Natural killer cell treated with Interleukin-12 subunit alpha and Interleukin-12 subunit beta and Interleukin-15 and Interleukin-18, amount 100 ng/mL, for 72 hours (primary cell): Measurements from ENCODE around the gene ELK3. TPM values are rescaled to one million over a fixed set of nuclear protein-coding genes. Genes with fewer than 3 reads are reported as not detected.
A peak's percentile ranks its signal among the peaks of the same experiment; 100 is the strongest.

ENCODE experiments used
- ATAC-seq, 2 donors: fragments of 150-1000 bp; cut with Tn5 transposase in 1 of 2; sonication (Bioruptor Pico), chemical (Tn5 transposase) in 1 of 2; 2 replicates each; pipeline ENCODE4 v1.10.0; 2021
- DNase-seq: peaks from one replicate; pipeline ENCODE4 v3.0.0; 2022; ENCODE audit warnings: low spot score
- H3K27ac Mint-ChIP-seq, 2 donors: 1 replicate in 1 of 2; 2 replicates in 1 of 2; pipeline ENCODE4 v1.8.0; 2022; ENCODE audit warnings: mixed read lengths in 2 of 2, mild to moderate bottlenecking in 1 of 2, moderate library complexity in 1 of 2
- H3K27me3 Mint-ChIP-seq, 2 donors: 1 replicate in 1 of 2; 2 replicates in 1 of 2; pipeline ENCODE4 v1.8.0; 2022; ENCODE audit warnings: mixed read lengths in 2 of 2
- H3K36me3 Mint-ChIP-seq: one replicate; pipeline ENCODE4 v1.8.0; 2022; ENCODE audit warnings: mixed read lengths
- H3K4me1 Mint-ChIP-seq, 2 donors: 1 replicate in 1 of 2; 2 replicates in 1 of 2; pipeline ENCODE4 v1.8.0; 2022; ENCODE audit warnings: low read depth in 2 of 2, mixed read lengths in 2 of 2, mild to moderate bottlenecking in 1 of 2
- H3K4me3 Mint-ChIP-seq: one replicate; pipeline ENCODE4 v1.8.0; 2022; ENCODE audit warnings: mixed read lengths
- H3K9me3 Mint-ChIP-seq: 2 replicates; pipeline ENCODE4 v1.8.0; 2022; ENCODE audit warnings: mixed read lengths
- total RNA-seq, 2 donors: library from RNA; stranded (reverse); gene quantifications; one replicate each; pipeline ENCODE4 v1.2.3, GENCODE V29; 2022

The ELK3 gene
- total RNA-seq, 2 donors from 2014 or later, result 16.0 to 21.6 TPM

- H3K36me3 Mint-ChIP-seq, result peaks cover 16% of the 10 kb centered on the region
- DNase-seq (no peak), ATAC-seq (no peak)
- H3K4me1 Mint-ChIP-seq, result peaks cover 19 to 39% of the 10 kb centered on the region in 2 donors
- H3K27ac Mint-ChIP-seq, result no peak overlapping the region
- H3K27me3 Mint-ChIP-seq, result no peaks in the 10 kb centered on the region
- H3K9me3 Mint-ChIP-seq, result no peaks in the 10 kb centered on the region
- no peak overlapping the region for H3K4me3 Mint-ChIP-seq
These were observed 31.8 kb downstream of the ELK3 start for GRCh38 chr12:96225994-96226399.

DNA sequence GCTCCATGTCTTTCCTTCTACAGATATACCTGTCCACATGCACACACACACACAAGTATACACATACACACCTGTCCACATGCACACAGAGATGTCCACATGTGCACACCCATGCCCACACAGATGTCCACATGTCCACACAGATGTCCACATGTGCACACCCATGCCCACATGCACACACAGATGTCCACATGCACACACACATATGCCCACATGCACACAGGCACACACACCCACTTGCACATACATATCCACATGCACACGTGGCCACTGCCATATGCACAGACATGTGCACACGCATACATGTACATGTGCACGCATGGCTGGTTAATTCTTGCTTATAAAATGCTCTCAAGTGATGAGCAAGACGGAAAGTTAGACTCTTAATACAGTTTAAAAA is 32.2 kb downstream of the ELK3 start:
- Mint-ChIP-seq H3K4me1 (peaks cover 19 to 39% of the 10 kb centered on the region in 2 donors), H3K27me3 (no peaks in the 10 kb centered on the region), H3K9me3 (no peaks in the 10 kb centered on the region), H3K36me3 (peaks cover 16% of the 10 kb centered on the region), H3K27ac (no peak overlapping the region), H3K4me3 (peak overlapping the region; percentile 18)
- ATAC-seq (no peak), DNase-seq (no peak)

DNA sequence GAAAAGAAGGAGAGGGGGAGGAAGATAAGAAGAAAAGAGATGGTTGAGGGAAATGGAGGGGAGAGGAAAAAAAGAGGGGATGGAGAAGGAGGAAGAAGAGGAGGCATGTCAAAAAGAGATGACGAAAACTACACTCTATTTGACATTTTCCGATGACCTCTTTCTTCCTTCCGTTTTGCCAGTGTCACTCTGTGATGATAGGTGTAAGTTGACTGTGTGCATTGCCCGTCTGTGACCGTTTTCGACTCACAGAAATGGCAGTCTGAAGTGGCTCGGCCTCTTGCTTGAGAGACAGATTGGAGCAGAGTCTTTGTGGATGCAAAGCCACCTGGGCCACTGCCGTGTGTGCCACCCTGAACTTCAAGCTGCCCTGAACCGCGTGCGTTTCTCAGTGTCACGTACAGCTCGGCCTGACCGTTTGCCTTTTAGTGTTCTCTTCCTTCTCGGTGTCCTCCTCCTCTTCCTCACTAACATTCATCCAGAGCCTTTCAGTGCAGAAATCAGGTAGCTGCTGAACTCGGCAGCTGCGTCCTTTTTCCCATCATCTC is 32.7 kb downstream of the ELK3 start:
- peaks cover 16% of the 10 kb centered on the region for H3K36me3 Mint-ChIP-seq
- H3K4me3 Mint-ChIP-seq, result peak overlapping the region; percentile 56
- peak overlapping the region in 1 of 2 donors; percentile 86 for H3K27ac Mint-ChIP-seq
- H3K9me3 Mint-ChIP-seq, result no peaks in the 10 kb centered on the region
- peaks cover 19 to 39% of the 10 kb centered on the region in 2 donors for H3K4me1 Mint-ChIP-seq
- DNase-seq, result no peak
- no peaks in the 10 kb centered on the region for H3K27me3 Mint-ChIP-seq
- no peak for ATAC-seq

- peak; percentile 89 to 96 for ATAC-seq
- no peaks in the 10 kb centered on the region for H3K27me3 Mint-ChIP-seq
- DNase-seq, result no peak
- H3K9me3 Mint-ChIP-seq, result no peaks in the 10 kb centered on the region
- peak overlapping the region; percentile 56 for H3K4me3 Mint-ChIP-seq
- H3K27ac Mint-ChIP-seq, result peak overlapping the region; percentile 65 to 86
- H3K36me3 Mint-ChIP-seq, result peaks cover 12% of the 10 kb centered on the region
- peaks cover 21 to 39% of the 10 kb centered on the region in 2 donors for H3K4me1 Mint-ChIP-seq
These were observed 33.4 kb downstream of the ELK3 start for GRCh38 chr12:96227365-96228106.

DNA sequence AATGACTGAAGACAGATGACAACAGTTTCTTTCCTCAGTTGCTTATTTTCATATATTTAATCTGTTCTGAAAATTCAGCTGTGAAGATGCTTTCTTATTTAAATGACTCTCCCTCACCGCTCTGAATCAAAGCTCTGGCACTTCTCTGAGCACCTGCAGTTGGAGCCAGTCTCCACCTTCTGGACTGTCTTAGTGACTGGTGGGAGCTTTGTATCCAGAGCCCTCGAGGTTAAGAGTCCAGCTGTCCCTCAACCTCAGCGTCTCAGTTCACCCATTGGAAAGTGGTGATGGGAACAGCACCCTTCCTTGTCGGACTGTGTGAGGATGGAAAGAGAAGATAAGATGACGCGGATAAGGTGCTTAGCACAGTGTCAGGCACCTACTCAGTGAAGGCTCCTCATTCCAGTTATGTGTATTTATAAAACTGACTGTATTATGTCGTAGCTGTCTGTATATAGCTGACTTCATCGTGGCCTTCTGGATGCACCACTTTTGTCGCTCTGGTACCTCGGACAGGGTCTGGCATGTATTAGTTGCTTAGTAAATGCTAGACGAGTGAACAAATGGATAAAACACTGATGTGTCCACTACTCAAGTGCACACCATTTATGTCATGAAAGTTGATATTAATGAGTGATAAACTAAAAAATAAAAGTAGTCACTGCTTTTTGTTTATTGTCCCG is 34.5 kb downstream of the ELK3 start:
- ATAC-seq (no peak), DNase-seq (no peak)
- peak overlapping the region in 1 of 2 donors; percentile 86 for H3K27ac Mint-ChIP-seq
- H3K36me3 Mint-ChIP-seq, result peaks cover 8% of the 10 kb centered on the region
- no peak overlapping the region for H3K4me3 Mint-ChIP-seq
- H3K4me1 Mint-ChIP-seq, result peaks cover 21 to 34% of the 10 kb centered on the region in 2 donors
- no peaks in the 10 kb centered on the region for H3K27me3 Mint-ChIP-seq
- H3K9me3 Mint-ChIP-seq, result no peaks in the 10 kb centered on the region

- H3K27ac Mint-ChIP-seq, result no peak overlapping the region
- no peak overlapping the region for H3K4me3 Mint-ChIP-seq
- no peaks in the 10 kb centered on the region for H3K36me3 Mint-ChIP-seq
- no peak for DNase-seq
- no peak for ATAC-seq
- H3K9me3 Mint-ChIP-seq, result no peaks in the 10 kb centered on the region
- no peaks in the 10 kb centered on the region for H3K27me3 Mint-ChIP-seq
- H3K4me1 Mint-ChIP-seq, result peaks cover 29 to 37% of the 10 kb centered on the region in 2 donors
These were observed 36.5 kb downstream of the ELK3 start for GRCh38 chr12:96230646-96231045.

DNA sequence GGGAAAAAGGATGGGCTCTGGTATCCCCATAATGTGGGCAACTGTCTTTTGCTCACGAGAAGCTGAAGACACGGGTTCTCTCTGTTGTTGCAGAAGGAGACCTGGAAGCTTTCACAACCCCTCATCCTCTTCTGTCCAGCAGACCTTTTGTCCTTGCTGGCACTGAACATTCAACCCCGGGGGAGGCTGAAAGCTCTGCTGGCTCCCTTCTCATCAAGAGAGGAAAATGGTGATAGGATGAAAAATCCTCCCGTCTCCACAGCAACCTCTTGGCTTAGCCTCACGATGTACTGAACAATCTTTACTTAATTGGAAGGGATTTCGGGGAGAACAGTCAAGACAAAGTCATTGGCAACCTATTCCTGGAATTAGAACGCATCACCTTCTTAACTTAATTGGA is 39.0 kb downstream of the ELK3 start:
- no peaks in the 10 kb centered on the region for H3K27me3 Mint-ChIP-seq
- DNase-seq (no peak), ATAC-seq (no peak)
- no peak overlapping the region for H3K27ac Mint-ChIP-seq
- no peaks in the 10 kb centered on the region for H3K9me3 Mint-ChIP-seq
- H3K36me3 Mint-ChIP-seq, result no peaks in the 10 kb centered on the region
- H3K4me3 Mint-ChIP-seq, result no peak overlapping the region
- H3K4me1 Mint-ChIP-seq, result peaks cover 36 to 37% of the 10 kb centered on the region in 2 donors

DNA sequence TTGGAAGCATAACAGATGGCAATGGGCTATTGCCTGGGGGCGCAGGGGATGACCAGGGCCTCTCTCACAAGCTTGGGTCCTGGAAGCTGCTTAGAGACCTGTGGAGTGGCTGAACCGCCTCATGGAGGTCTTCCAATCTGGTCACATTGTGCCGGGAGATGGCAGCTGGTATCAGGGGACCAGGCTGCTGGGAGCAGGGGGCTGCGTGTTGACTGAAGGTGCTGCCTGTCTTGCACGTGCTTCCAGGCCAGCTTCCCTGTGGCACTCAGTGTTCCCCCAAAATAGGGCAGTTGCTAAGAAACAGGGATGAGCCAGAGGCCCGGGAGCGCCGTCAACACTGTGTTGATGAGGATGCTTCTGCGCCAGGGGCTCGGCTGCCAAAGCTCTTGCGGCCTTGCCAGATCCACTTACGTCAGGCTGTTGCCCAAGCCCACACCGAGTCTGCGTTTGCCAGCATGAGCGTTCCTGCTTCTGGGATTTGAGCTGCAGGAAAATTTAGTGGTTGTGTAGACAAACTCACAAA is 39.8 kb downstream of the ELK3 start:
- no peaks in the 10 kb centered on the region for H3K36me3 Mint-ChIP-seq
- H3K27me3 Mint-ChIP-seq, result no peaks in the 10 kb centered on the region
- peaks cover 34 to 43% of the 10 kb centered on the region in 2 donors for H3K4me1 Mint-ChIP-seq
- ATAC-seq, result no peak
- DNase-seq, result no peak
- no peak overlapping the region for H3K4me3 Mint-ChIP-seq
- no peak overlapping the region for H3K27ac Mint-ChIP-seq
- no peaks in the 10 kb centered on the region for H3K9me3 Mint-ChIP-seq

DNA sequence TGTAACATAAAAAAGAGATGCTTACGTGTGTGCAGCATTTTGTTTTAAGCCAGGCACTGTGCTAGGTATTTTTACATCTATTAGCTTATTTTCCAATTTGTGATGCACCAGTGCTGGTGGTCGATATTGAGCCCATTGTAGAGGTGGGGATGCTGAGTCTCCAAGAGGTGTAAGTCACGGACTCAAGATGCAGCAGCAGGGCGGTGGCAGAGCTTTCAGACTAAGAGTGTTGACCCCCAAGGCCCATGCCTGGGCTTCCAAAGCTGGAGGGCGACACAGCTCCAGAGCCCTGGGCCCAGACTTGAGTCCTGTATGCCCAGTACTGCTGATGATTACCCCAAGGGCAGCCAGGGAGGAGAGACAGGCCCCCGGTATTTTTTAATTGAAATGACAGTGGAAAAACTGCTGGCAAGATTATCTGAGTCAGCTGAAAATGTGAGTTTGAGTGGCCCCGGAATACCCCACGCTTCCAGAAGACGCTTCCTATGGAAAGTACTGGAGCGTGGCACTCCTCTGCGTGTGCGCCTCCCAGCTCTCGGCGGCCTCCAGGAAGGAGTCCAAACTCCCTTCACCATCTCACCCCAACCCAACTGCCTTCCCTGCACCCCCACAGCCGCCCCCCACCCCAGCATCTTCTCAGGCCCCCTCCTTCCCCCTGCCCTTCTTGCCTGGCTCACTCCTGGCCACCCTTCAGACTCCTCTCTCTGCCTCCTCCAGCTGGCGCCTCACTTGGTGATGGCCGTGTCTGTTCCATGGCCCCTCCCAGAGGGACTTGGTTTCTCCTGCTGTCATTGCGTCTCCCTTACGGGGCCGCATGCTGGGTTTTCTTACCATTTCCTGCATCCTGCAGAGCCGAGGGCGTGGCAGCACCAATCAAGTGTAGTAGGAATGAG is 40.7 kb downstream of the ELK3 start:
- no peaks in the 10 kb centered on the region for H3K9me3 Mint-ChIP-seq
- H3K36me3 Mint-ChIP-seq, result no peaks in the 10 kb centered on the region
- no peak for DNase-seq
- no peak overlapping the region for H3K4me3 Mint-ChIP-seq
- no peaks in the 10 kb centered on the region for H3K27me3 Mint-ChIP-seq
- H3K4me1 Mint-ChIP-seq, result peaks cover 40 to 49% of the 10 kb centered on the region in 2 donors
- H3K27ac Mint-ChIP-seq, result peak overlapping the region in 1 of 2 donors; percentile 21
- ATAC-seq, result no peak

- H3K36me3 Mint-ChIP-seq, result no peaks in the 10 kb centered on the region
- DNase-seq, result no peak
- ATAC-seq, result no peak
- H3K4me3 Mint-ChIP-seq, result no peak overlapping the region
- H3K27me3 Mint-ChIP-seq, result no peaks in the 10 kb centered on the region
- peaks cover 46 to 55% of the 10 kb centered on the region in 2 donors for H3K4me1 Mint-ChIP-seq
- no peaks in the 10 kb centered on the region for H3K9me3 Mint-ChIP-seq
- H3K27ac Mint-ChIP-seq, result peak overlapping the region in 1 of 2 donors; percentile 21
These were observed 41.3 kb downstream of the ELK3 start for GRCh38 chr12:96235484-96235826.

DNA sequence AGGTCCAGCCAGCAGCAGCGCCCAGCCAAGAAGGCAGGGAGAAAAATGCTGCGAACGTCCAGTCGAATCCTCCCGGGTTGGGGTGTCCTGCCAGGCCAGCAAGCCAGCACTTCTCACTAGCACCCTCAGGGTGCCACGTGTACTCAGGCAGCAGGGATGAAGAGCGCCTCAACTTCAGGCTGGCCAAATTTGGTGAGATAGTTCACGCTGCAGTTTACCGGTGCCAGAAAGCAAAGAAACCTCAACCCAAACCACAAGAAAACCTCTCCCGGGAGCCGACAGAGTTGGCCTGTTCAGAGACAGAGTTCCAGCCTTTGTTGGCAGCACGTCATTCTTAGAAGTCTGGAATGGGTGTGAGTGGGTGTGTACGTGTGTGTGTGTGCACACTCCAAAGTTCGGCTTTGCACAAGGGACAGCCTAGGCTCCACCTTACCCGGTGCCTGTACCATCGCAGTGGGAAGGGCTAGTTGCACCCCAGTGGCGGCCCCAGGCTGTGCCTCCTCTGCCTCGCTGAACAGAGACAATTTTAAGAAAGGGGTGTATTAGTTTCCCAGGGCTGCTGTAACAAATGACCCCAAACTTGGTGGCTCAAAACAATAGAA is 42.1 kb downstream of the ELK3 start:
- Mint-ChIP-seq H3K27ac (peak overlapping the region; percentile 36 to 60), H3K4me3 (peak overlapping the region; percentile 41), H3K9me3 (no peaks in the 10 kb centered on the region), H3K36me3 (no peaks in the 10 kb centered on the region), H3K4me1 (peaks cover 52 to 64% of the 10 kb centered on the region in 2 donors), H3K27me3 (no peaks in the 10 kb centered on the region)
- ATAC-seq (peak in 1 of 2 donors; percentile 18), DNase-seq (no peak)

DNA sequence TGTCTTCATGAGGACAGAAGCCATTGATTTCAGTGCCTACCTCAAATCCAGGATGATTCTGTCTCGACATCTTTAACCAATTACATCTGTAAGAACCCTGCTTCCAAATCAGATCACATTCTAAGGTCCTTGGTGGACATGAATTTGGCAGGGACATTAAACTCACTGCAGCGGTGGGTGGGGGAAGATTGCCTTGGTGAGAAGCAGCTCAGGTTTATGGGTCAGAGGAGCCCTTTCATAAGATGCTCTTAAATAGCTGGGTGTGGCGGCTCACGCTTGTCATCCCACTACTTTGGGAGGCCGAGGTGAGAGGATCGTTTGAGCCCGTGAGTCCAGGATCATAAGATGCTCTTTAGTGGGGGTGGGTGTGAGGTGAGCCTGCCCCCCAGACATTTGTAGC is 42.9 kb downstream of the ELK3 start:
- ATAC-seq (no peak), DNase-seq (no peak)
- Mint-ChIP-seq H3K9me3 (no peaks in the 10 kb centered on the region), H3K27ac (peak overlapping the region; percentile 36 to 60), H3K4me1 (peaks cover 56 to 71% of the 10 kb centered on the region in 2 donors), H3K36me3 (no peaks in the 10 kb centered on the region), H3K4me3 (peak overlapping the region; percentile 74), H3K27me3 (no peaks in the 10 kb centered on the region)
